HG03066 (cell line): ENCODE results near the gene DNAAF6.

Experiments
- ATAC-seq: cut with Tn5 transposase; IDR thresholded peaks from one replicate; pipeline ENCODE4 v1.9.1; 2021; ENCODE audit warnings: low read depth; ENCODE audit not compliant: unreplicated experiment

The DNAAF6 gene

DNA sequence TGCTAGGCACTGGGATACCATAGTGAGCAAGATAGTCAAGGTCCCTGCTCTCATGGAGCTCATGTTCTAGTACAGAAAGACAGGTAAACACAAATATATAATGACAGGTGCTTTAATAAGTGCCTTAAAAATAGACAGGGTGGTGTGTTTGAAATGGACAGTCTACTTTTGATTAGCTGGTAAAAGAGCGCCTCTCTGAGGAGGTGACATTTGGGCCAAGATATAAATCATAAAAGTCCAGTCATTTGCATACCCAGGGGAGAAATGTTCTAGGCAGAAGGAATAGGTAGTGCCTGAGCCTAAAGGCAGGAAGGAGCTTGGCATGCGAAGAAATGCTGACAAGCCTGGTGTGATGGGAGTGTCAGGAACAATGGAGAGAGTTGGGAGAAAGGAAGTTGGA is 83.6 kb downstream of the DNAAF6 start:
- ATAC-seq = no peak

- ATAC-seq = no peak
Measured at GRCh38 chrX:107293056-107293455, 86.6 kb downstream of the DNAAF6 start.
